DND-41 (cell line): ENCODE measurements around the gene CCDC24.

Experiments used
- ATAC-seq: fragments of 200-7000 bp; cut with Tn5 transposase; 3 replicates; pipeline ENCODE4 v1.9.1; 2021; ENCODE audit warnings: low read depth; ENCODE audit not compliant: insufficient read depth
- DNase-seq: peaks from one replicate; pipeline ENCODE4 v3.0.0-alpha.2; 2020
- H2AFZ ChIP-seq: 2 replicates; pipeline ENCODE4 v1.6.0; 2012; ENCODE audit warnings: low read depth, low read length
- H3K27ac ChIP-seq: 2 replicates; pipeline ENCODE4 v1.5.1; 2012; ENCODE audit warnings: low read length, inconsistent platforms
- H3K27me3 ChIP-seq: fragments of 200-600 bp; sonication (generic); 2 replicates; pipeline ENCODE4 v1.6.0; 2012; ENCODE audit warnings: low read length, mild to moderate bottlenecking, inconsistent platforms; ENCODE audit not compliant: insufficient read depth, poor library complexity
- H3K36me3 ChIP-seq: 2 replicates; pipeline ENCODE4 v1.5.1; 2012; ENCODE audit warnings: low read length, inconsistent platforms; ENCODE audit not compliant: insufficient read depth
- H3K4me1 ChIP-seq: 2 replicates; pipeline ENCODE4 v1.5.1; 2012; ENCODE audit warnings: mild to moderate bottlenecking, low read length; ENCODE audit not compliant: insufficient read depth
- H3K4me2 ChIP-seq: 2 replicates; pipeline ENCODE4 v1.6.0; 2012; ENCODE audit warnings: mild to moderate bottlenecking, moderate library complexity, low read length, inconsistent platforms; ENCODE audit not compliant: insufficient read depth
- H3K4me3 ChIP-seq, 2 experiments: fragments of 200-600 bp in 1 of 2; shearing (Covaris generic) in 1 of 2; 2 replicates each; pipeline ENCODE4 v1.5.1; 2012 to 2016; ENCODE audit warnings: inconsistent platforms in 2 of 2, low read length in 2 of 2, mild to moderate bottlenecking in 2 of 2, low read depth in 1 of 2, moderate library complexity in 1 of 2
- H3K79me2 ChIP-seq: 2 replicates; pipeline ENCODE4 v1.6.0; 2012; ENCODE audit warnings: low read length, inconsistent platforms; ENCODE audit not compliant: insufficient read depth
- H3K9ac ChIP-seq: 2 replicates; pipeline ENCODE4 v1.6.0; 2012; ENCODE audit warnings: low read depth, mild to moderate bottlenecking, inconsistent platforms, low read length, moderate library complexity
- H3K9me3 ChIP-seq: 2 replicates; pipeline ENCODE4 v1.5.1; 2012; ENCODE audit warnings: low read length, moderate library complexity, mild to moderate bottlenecking, inconsistent platforms; ENCODE audit not compliant: insufficient read depth, severe bottlenecking
- H4K20me1 ChIP-seq: 2 replicates; pipeline ENCODE4 v1.6.0; 2012; ENCODE audit warnings: low read length; ENCODE audit not compliant: insufficient read depth
- EZH2 ChIP-seq: IDR thresholded peaks from 3 replicates; pipeline ENCODE4 v1.6.1; 2012; ENCODE audit warnings: borderline replicate concordance, low read depth, mild to moderate bottlenecking, moderate library complexity, low read length, inconsistent platforms; ENCODE audit not compliant: severe bottlenecking
- TF ChIP-seq, protein P1 (sequence below): IDR thresholded peaks from 2 replicates; pipeline ENCODE4 v1.5.1; 2012; ENCODE audit warnings: borderline replicate concordance, low read length, moderate library complexity, mild to moderate bottlenecking; ENCODE audit not compliant: poor library complexity, severe bottlenecking; ENCODE audit errors: extremely low read depth

CCDC24 gene

DNA sequence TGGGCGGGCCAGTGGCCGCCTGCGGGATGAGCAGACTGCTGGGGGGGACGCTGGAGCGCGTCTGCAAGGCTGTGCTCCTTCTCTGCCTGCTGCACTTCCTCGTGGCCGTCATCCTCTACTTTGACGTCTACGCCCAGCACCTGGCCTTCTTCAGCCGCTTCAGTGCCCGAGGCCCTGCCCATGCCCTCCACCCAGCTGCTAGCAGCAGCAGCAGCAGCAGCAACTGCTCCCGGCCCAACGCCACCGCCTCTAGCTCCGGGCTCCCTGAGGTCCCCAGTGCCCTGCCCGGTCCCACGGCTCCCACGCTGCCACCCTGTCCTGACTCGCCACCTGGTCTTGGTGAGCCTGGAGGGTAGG, 10.3 kb upstream of the CCDC24 start:
- peaks cover 29% of the 10 kb centered on the region for H3K4me1 ChIP-seq

DNA sequence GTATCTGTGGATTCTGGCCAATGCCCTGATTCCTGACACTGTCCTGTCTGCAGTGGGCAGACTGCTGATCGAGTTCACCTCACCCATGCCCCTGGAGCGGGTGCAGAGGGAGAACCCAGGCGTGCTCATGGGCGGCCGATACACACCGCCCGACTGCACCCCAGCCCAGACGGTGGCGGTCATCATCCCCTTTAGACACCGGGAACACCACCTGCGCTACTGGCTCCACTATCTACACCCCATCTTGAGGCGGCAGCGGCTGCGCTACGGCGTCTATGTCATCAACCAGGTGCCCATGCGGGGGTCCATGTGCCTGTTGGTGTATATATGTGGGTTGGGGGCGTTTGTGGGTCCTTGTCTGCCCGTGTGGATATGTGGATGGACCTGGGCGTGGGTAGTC, 9.8 kb upstream of the CCDC24 start:
- no peak overlapping the region for H3K9ac ChIP-seq
- H2AFZ ChIP-seq = no peak overlapping the region

More for the DNA sequence above, 10.3 kb upstream of the CCDC24 start:
- Histone ChIP-seq H3K9ac (no peak overlapping the region), H4K20me1 (peaks cover 26% of the 10 kb centered on the region), H3K4me3 (no peak overlapping the region), H3K27me3 (peaks cover 7% of the 10 kb centered on the region), H3K27ac (no peak overlapping the region), H3K9me3 (no peaks in the 10 kb centered on the region), H3K79me2 (peaks cover 11% of the 10 kb centered on the region), H2AFZ (no peak overlapping the region), H3K4me2 (no peak overlapping the region), H3K36me3 (peaks cover 24% of the 10 kb centered on the region)
- no peak for ATAC-seq
- TF ChIP-seq, protein P1, sequence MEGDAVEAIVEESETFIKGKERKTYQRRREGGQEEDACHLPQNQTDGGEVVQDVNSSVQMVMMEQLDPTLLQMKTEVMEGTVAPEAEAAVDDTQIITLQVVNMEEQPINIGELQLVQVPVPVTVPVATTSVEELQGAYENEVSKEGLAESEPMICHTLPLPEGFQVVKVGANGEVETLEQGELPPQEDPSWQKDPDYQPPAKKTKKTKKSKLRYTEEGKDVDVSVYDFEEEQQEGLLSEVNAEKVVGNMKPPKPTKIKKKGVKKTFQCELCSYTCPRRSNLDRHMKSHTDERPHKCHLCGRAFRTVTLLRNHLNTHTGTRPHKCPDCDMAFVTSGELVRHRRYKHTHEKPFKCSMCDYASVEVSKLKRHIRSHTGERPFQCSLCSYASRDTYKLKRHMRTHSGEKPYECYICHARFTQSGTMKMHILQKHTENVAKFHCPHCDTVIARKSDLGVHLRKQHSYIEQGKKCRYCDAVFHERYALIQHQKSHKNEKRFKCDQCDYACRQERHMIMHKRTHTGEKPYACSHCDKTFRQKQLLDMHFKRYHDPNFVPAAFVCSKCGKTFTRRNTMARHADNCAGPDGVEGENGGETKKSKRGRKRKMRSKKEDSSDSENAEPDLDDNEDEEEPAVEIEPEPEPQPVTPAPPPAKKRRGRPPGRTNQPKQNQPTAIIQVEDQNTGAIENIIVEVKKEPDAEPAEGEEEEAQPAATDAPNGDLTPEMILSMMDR = no peak
- no peak for TF ChIP-seq EZH2
- DNase-seq = no peak

DNA sequence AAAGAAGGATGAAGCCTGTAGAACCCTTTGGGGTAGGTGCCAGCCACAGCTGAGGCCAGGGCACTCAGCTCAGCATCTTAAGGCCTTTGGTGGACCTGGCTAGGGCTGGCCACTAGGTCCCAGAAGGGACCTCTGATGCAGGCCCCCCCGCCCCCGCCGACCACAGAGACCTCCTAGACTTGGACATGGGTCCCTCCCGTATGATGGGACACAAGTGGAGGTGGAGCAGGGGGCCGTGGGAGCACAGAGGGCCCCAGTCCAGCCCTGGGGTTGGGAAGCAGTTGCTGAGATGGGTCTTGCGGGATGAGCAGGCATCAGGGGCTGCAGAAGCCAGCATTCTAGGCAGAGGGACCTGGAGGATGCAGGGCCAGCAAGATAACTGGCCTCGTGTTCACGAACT, 9.2 kb upstream of the CCDC24 start:
- Histone ChIP-seq H4K20me1 (peaks cover 14% of the 10 kb centered on the region), H3K9ac (no peak overlapping the region), H3K4me3 (no peak overlapping the region), H3K4me2 (no peak overlapping the region), H2AFZ (no peak overlapping the region), H3K4me1 (peaks cover 18% of the 10 kb centered on the region), H3K79me2 (no peaks in the 10 kb centered on the region), H3K27ac (no peak overlapping the region), H3K9me3 (no peaks in the 10 kb centered on the region), H3K27me3 (peaks cover 11% of the 10 kb centered on the region), H3K36me3 (peaks cover 13% of the 10 kb centered on the region)
- DNase-seq (no peak), ATAC-seq (no peak)
- TF ChIP-seq EZH2 = no peak
- TF ChIP-seq, protein P1 = no peak

More for the DNA sequence above, 9.8 kb upstream of the CCDC24 start:
- Histone ChIP-seq H3K4me1 (peaks cover 24% of the 10 kb centered on the region), H3K79me2 (peaks cover 6% of the 10 kb centered on the region), H3K9me3 (no peaks in the 10 kb centered on the region), H4K20me1 (peaks cover 20% of the 10 kb centered on the region), H3K4me2 (no peak overlapping the region), H3K4me3 (no peak overlapping the region), H3K27me3 (peaks cover 7% of the 10 kb centered on the region), H3K36me3 (peaks cover 19% of the 10 kb centered on the region), H3K27ac (no peak overlapping the region)
- DNase-seq = no peak
- no peak for ATAC-seq
- TF ChIP-seq, protein P1 = no peak
- no peak for TF ChIP-seq EZH2

DNA sequence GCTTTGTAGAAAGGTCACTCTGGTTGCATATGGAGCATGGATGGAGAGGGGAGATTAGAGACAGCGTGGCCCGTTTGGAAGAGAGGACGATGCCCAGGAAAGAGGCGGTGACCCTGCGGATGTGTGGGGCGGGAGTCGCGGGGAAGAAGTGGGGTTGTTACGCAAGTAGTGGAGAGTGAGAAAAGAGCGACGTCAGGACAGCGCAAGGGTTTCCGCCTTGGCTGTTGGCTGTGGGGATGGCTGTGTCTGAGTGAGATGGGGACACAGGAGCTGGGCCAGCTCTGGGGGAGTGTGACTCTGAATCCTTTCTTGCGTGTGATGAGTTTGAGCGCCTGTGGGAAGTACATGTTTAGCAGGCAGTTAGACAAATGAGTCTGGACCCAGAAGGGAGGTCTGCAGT, 8.6 kb upstream of the CCDC24 start:
- Histone ChIP-seq H3K9me3 (no peaks in the 10 kb centered on the region), H3K4me3 (no peak overlapping the region), H3K9ac (no peak overlapping the region), H4K20me1 (peaks cover 9% of the 10 kb centered on the region), H3K4me1 (peaks cover 13% of the 10 kb centered on the region), H3K27me3 (peaks cover 11% of the 10 kb centered on the region), H3K27ac (no peak overlapping the region), H2AFZ (no peak overlapping the region), H3K79me2 (no peaks in the 10 kb centered on the region), H3K36me3 (peaks cover 7% of the 10 kb centered on the region), H3K4me2 (no peak overlapping the region)
- DNase-seq (no peak), ATAC-seq (no peak)
- no peak for TF ChIP-seq EZH2
- TF ChIP-seq, protein P1 = no peak
